Type B pancreatic cell (in vitro differentiated cells): ENCODE results near the gene UNC5CL. TPM values are rescaled to one million over a fixed set of nuclear protein-coding genes. Genes with fewer than 3 reads are reported as not detected.
A peak's percentile ranks its signal among the peaks of the same experiment; 100 is the strongest.

ENCODE experiments used
- DNase-seq: peaks from one replicate; pipeline ENCODE4 v3.0.0; 2021; ENCODE audit warnings: mixed read lengths; ENCODE audit not compliant: unreplicated experiment; ENCODE audit errors: extremely low spot score
- H3K27ac Mint-ChIP-seq: 2 replicates; pipeline ENCODE4 v1.8.0; 2021; ENCODE audit warnings: mild to moderate bottlenecking, mixed read lengths
- H3K27me3 Mint-ChIP-seq: 2 replicates; pipeline ENCODE4 v1.8.0; 2021; ENCODE audit warnings: mixed read lengths
- H3K36me3 Mint-ChIP-seq: 2 replicates; pipeline ENCODE4 v1.8.0; 2021; ENCODE audit warnings: mixed read lengths
- H3K4me1 Mint-ChIP-seq: one replicate; pipeline ENCODE4 v1.8.0; 2021; ENCODE audit warnings: mixed read lengths; ENCODE audit not compliant: unreplicated experiment
- H3K4me3 Mint-ChIP-seq: 2 replicates; pipeline ENCODE4 v1.8.0; 2021; ENCODE audit warnings: mild to moderate bottlenecking, mixed read lengths
- H3K9me3 Mint-ChIP-seq: 2 replicates; pipeline ENCODE4 v1.8.0; 2021; ENCODE audit warnings: mixed read lengths
- total RNA-seq: library from RNA; stranded (reverse); gene quantifications from 2 replicates; pipeline ENCODE4 v1.2.1, GENCODE V29; 2021; ENCODE audit warnings: low replicate concordance
- TF ChIP-seq, protein P1 (sequence below): fragments of 200-600 bp; sonication (generic); conservative IDR thresholded peaks from 2 replicates; pipeline ENCODE4 v1.5.0; 2021; ENCODE audit warnings: antibody characterized with exemption, mild to moderate bottlenecking

Gene UNC5CL
- total RNA-seq, 1 donor from 2014 or later = 5.1 TPM

- H3K4me3 Mint-ChIP-seq = no peak overlapping the region
- TF ChIP-seq, protein P1, sequence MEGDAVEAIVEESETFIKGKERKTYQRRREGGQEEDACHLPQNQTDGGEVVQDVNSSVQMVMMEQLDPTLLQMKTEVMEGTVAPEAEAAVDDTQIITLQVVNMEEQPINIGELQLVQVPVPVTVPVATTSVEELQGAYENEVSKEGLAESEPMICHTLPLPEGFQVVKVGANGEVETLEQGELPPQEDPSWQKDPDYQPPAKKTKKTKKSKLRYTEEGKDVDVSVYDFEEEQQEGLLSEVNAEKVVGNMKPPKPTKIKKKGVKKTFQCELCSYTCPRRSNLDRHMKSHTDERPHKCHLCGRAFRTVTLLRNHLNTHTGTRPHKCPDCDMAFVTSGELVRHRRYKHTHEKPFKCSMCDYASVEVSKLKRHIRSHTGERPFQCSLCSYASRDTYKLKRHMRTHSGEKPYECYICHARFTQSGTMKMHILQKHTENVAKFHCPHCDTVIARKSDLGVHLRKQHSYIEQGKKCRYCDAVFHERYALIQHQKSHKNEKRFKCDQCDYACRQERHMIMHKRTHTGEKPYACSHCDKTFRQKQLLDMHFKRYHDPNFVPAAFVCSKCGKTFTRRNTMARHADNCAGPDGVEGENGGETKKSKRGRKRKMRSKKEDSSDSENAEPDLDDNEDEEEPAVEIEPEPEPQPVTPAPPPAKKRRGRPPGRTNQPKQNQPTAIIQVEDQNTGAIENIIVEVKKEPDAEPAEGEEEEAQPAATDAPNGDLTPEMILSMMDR = no peak
- no peak overlapping the region for H3K27ac Mint-ChIP-seq
Observed at GRCh38 chr6:40983752-40984151, 55.3 kb downstream of the UNC5CL start.

DNA sequence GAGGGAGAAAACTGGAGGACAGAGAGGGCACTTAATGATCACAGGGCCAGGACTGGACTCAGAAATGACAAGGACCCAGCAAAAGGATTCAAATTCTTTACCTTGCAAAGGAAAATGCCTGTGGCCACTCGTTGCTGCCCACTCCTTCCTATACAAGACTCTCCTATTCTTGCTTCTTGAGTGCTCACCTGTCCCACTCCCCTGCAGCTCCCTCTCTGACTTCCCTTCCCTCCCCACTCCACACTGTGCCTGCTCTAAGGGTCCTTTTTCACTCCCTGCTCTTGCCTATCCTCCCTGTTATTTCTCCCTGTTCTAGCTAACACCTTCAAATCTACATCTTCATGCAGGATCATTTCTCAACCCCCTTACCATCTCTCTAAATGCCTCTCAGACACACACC is 56.1 kb downstream of the UNC5CL start:
- Mint-ChIP-seq H3K27me3 (peaks cover 9% of the 10 kb centered on the region), H3K36me3 (peaks cover 6% of the 10 kb centered on the region), H3K9me3 (no peaks in the 10 kb centered on the region), H3K4me3 (no peak overlapping the region), H3K27ac (peak overlapping the region; percentile 58), H3K4me1 (peaks cover 10% of the 10 kb centered on the region)
- TF ChIP-seq, protein P1 = no peak
- DNase-seq = no peak

More at GRCh38 chr6:40983752-40984151, 55.3 kb downstream of the UNC5CL start:
- no peak for DNase-seq
- Mint-ChIP-seq H3K4me1 (peaks cover 10% of the 10 kb centered on the region), H3K9me3 (no peaks in the 10 kb centered on the region), H3K27me3 (peaks cover 11% of the 10 kb centered on the region), H3K36me3 (peaks cover 6% of the 10 kb centered on the region)

- TF ChIP-seq, protein P1 = no peak
- no peak overlapping the region for H3K4me3 Mint-ChIP-seq
- no peaks in the 10 kb centered on the region for H3K9me3 Mint-ChIP-seq
- DNase-seq = no peak
- H3K36me3 Mint-ChIP-seq = peaks cover 5% of the 10 kb centered on the region
- H3K4me1 Mint-ChIP-seq = peaks cover 5% of the 10 kb centered on the region
- H3K27me3 Mint-ChIP-seq = peaks cover 5% of the 10 kb centered on the region
- H3K27ac Mint-ChIP-seq = no peak overlapping the region
Observed at GRCh38 chr6:40978687-40979289, 60.2 kb downstream of the UNC5CL start.

- peaks cover 2% of the 10 kb centered on the region for H3K9me3 Mint-ChIP-seq
Observed at GRCh38 chr6:40977695-40978094, 61.3 kb downstream of the UNC5CL start.

DNA sequence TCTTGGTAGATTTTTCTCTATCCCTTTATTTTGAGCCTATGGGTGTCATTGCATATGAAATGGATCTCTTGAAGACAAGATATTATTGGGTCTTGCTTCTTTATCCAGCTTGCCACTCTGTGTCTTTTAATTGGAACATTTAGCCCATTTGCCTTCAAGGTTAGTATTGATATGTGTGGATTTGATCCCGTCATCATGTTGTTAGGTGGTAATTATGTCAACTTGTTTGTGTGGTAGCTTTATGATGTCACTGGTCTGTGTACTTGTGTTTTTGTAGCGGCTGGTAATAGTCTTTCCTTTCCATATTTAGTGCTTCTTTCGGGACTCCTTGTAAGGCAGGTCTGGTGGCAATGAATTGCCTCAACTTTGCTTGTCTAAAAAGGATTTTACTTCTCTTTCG is 61.9 kb downstream of the UNC5CL start:
- TF ChIP-seq, protein P1 = no peak
- H3K36me3 Mint-ChIP-seq = no peaks in the 10 kb centered on the region
- peaks cover 3% of the 10 kb centered on the region for H3K27me3 Mint-ChIP-seq
- H3K4me1 Mint-ChIP-seq = no peaks in the 10 kb centered on the region
- H3K9me3 Mint-ChIP-seq = peaks cover 4% of the 10 kb centered on the region
- no peak overlapping the region for H3K27ac Mint-ChIP-seq
- no peak for DNase-seq
- no peak overlapping the region for H3K4me3 Mint-ChIP-seq

More at GRCh38 chr6:40977695-40978094, 61.3 kb downstream of the UNC5CL start:
- Mint-ChIP-seq H3K27ac (no peak overlapping the region), H3K36me3 (no peaks in the 10 kb centered on the region), H3K4me1 (no peaks in the 10 kb centered on the region), H3K27me3 (peaks cover 3% of the 10 kb centered on the region), H3K4me3 (no peak overlapping the region)
- DNase-seq = no peak
- TF ChIP-seq, protein P1 = no peak

Other genes starting within 250 kb of the UNC5CL start
- not detected in 2 replicates for gene TSPO2, start 3.2 kb upstream of the UNC5CL start, total RNA-seq
- 0.64 and 1.5 TPM in 2 replicates for gene APOBEC2, start 14.0 kb upstream of the UNC5CL start, total RNA-seq
- 30.7 and 33.7 TPM in 2 replicates for gene OARD1, start 33.1 kb upstream of the UNC5CL start, total RNA-seq
- 31.4 and 40.4 TPM in 2 replicates for gene NFYA, start 33.8 kb upstream of the UNC5CL start, total RNA-seq
- gene TREML1, start 115.1 kb upstream of the UNC5CL start, total RNA-seq = not detected in 2 replicates
- gene TREM2, start 123.9 kb upstream of the UNC5CL start, total RNA-seq = not detected in 2 replicates
- gene TREML2, start 161.9 kb upstream of the UNC5CL start, total RNA-seq = not detected in 2 replicates
- gene TREML4, start 189.1 kb upstream of the UNC5CL start, total RNA-seq = not detected in 2 replicates
- gene TREM1, start 247.5 kb upstream of the UNC5CL start, total RNA-seq = not detected in 2 replicates